Tibial artery (tissue), 4 donors: ENCODE results near the gene MAST3.

Experiments
- DNase-seq, 2 donors: peaks; one replicate each; pipeline ENCODE4 v3.0.0-alpha.2; 2019
- H3K27ac ChIP-seq, 2 donors: fragments of 200-600 bp; sonication (generic) in 1 of 2; 1 replicate in 1 of 2; 2 replicates in 1 of 2; pipeline ENCODE4 v1.5.1; 2018 to 2019; ENCODE audit warnings: mild to moderate bottlenecking in 1 of 2
- H3K27me3 ChIP-seq, 2 donors: fragments of 200-600 bp; sonication (generic) in 1 of 2; one replicate each; pipeline versions ENCODE4 v1.5.1 to v1.6.0; 2016 to 2019
- H3K36me3 ChIP-seq, 3 donors: fragments of 200-600 bp; sonication (generic) in 2 of 3; one replicate each; pipeline ENCODE4 v1.5.1; 2016 to 2019; ENCODE audit warnings: mild to moderate bottlenecking in 2 of 3
- H3K4me1 ChIP-seq, 4 donors: fragments of 200-600 bp; sonication (generic) in 2 of 4; 1 replicate in 3 of 4; 2 replicates in 1 of 4; pipeline ENCODE4 v1.5.1; 2016 to 2019
- H3K4me3 ChIP-seq, 2 donors: fragments of 200-600 bp; sonication (generic) in 1 of 2; 1 replicate in 1 of 2; 2 replicates in 1 of 2; pipeline ENCODE4 v1.5.1; 2018 to 2019; ENCODE audit warnings: mild to moderate bottlenecking in 2 of 2
- H3K9me3 ChIP-seq, 3 donors: fragments of 200-600 bp; sonication (generic) in 1 of 3; one replicate each; pipeline ENCODE4 v1.5.1; 2016 to 2019
- CTCF ChIP-seq, 2 experiments: fragments of 200-600 bp in 1 of 2; fragments of 450-650 bp in 1 of 2; IDR thresholded peaks; one replicate each; pipeline ENCODE4 v1.5.1; 2017 to 2019; ENCODE audit warnings: antibody characterized with exemption in 2 of 2, mild to moderate bottlenecking in 1 of 2, moderate library complexity in 1 of 2
- intact Hi-C: fragments of 100-400 bp; cut with DNase I; formaldehyde crosslinking; loops from one replicate; pipeline ENCODE4 v1.15.0; 2023; ENCODE audit warnings: low total_unique reads

Gene MAST3

DNA sequence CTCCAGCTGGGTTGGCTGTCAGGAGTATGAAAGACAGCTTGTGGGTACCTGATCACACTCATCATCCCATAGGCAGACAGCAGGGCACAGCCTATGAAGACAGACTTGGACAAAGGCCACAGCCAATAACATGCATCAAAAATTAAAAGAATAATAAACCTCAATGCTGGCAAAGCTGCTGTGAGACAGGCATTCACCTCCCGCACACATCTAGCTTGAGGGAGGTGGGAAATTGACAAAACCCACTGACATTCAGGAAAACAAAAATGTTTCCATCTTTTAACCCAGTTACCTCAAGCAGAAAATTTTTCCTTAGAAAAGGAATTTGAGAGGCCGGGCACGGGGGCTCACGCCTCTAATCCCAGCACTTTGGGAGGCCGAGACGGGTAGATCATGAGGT lies 25.2 kb upstream of the MAST3 start:
- DNase-seq, result no peak
- TF ChIP-seq CTCF (IDR thresholded peaks at IDR 0.05), result no peak
- peaks cover 0 to 33% of the 10 kb centered on the region in 2 donors for H3K27me3 ChIP-seq
- no peaks in the 10 kb centered on the region for H3K36me3 ChIP-seq
- no peak overlapping the region for H3K27ac ChIP-seq
- intact Hi-C loops, result no loop called here
- H3K4me1 ChIP-seq, result no peaks in the 10 kb centered on the region
- H3K9me3 ChIP-seq, result no peaks in the 10 kb centered on the region
- no peak overlapping the region for H3K4me3 ChIP-seq

GRCh38 chr19:18073197-18073596 lies 24.4 kb upstream of the MAST3 start:
- TF ChIP-seq CTCF (IDR thresholded peaks at IDR 0.05), result no peak
- Histone ChIP-seq H3K4me3 (no peak overlapping the region), H3K27me3 (peaks cover 0 to 33% of the 10 kb centered on the region in 2 donors), H3K9me3 (no peaks in the 10 kb centered on the region), H3K27ac (no peak overlapping the region), H3K4me1 (no peaks in the 10 kb centered on the region), H3K36me3 (no peaks in the 10 kb centered on the region)
- no peak for DNase-seq
- intact Hi-C loops, result no loop called here

DNA sequence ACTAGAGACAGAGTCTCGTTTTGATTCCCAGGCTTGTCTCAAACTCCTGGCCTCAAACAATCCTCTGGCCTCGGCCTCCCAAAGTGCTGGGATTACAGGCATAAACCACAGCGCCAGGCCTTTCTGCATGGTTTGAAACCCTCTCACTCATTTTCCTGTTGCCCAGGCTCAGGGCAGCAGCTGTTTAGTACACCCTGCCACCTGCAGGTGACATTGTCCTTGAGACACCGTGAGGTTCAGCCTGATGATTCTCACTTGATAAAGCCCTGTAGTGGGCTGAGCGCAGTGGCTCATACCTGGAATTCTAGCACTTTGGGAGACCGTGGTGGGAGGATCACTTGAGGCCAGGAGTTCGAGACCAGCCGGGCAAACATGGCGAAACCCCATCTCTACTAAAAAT lies 23.4 kb upstream of the MAST3 start:
- intact Hi-C loops, result no loop called here
- no peaks in the 10 kb centered on the region for H3K4me1 ChIP-seq
- no peak overlapping the region for H3K27ac ChIP-seq

GRCh38 chr19:18083929-18084684 lies 13.5 kb upstream of the MAST3 start:
- Histone ChIP-seq H3K4me1 (no peaks in the 10 kb centered on the region), H3K9me3 (no peaks in the 10 kb centered on the region), H3K36me3 (no peaks in the 10 kb centered on the region), H3K4me3 (no peak overlapping the region), H3K27me3 (peaks cover 0 to 13% of the 10 kb centered on the region in 2 donors), H3K27ac (no peak overlapping the region)
- DNase-seq, result no peak
- intact Hi-C loops, result no loop called here
- no peak for TF ChIP-seq CTCF (IDR thresholded peaks at IDR 0.05)

More for the DNA sequence above, 23.4 kb upstream of the MAST3 start:
- Histone ChIP-seq H3K9me3 (no peaks in the 10 kb centered on the region), H3K36me3 (no peaks in the 10 kb centered on the region), H3K4me3 (no peak overlapping the region), H3K27me3 (peaks cover 0 to 33% of the 10 kb centered on the region in 2 donors)
- no peak for TF ChIP-seq CTCF (IDR thresholded peaks at IDR 0.05)
- DNase-seq, result no peak

DNA sequence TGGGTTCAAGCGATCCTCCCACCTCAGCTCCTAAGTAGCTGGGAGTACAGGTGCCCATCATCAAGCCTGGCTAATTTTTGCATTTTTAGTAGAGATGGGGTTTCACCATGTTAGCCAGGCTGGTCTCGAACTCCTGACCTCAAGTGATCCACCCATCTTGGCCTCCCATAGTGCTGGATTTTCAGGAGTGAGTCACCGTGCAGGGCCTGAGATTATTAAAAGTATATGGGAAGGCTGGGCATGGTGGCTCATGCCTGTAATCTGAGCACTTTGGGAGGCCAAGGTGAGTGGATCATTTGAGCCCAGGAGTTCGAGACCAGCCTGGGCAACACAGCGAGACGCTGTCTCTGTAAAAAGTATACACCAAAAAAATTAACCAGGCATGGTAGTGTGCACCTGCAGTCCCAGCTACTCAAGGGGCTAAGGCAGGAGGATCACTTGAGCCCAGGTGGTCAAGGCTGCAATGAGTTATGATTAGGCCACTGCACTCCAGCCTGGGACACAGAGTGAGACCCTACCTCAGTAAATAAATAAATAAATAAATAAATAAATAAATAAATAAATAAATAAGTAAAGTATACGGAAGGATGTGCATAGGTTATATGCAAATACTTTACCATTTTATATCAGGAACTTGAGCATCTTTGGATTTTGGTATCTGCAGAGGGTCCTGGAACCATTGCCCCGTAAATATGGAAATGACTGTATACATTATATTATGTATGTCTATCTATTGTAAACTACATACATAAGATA lies 11.7 kb upstream of the MAST3 start:
- Histone ChIP-seq H3K4me1 (peaks cover 0 to 8% (median 4%) of the 10 kb centered on the region in 4 donors), H3K36me3 (no peaks in the 10 kb centered on the region), H3K9me3 (no peaks in the 10 kb centered on the region), H3K27me3 (peaks cover 0 to 13% of the 10 kb centered on the region in 2 donors), H3K27ac (no peak overlapping the region), H3K4me3 (no peak overlapping the region)
- DNase-seq, result no peak
- TF ChIP-seq CTCF (IDR thresholded peaks at IDR 0.05), result no peak
- intact Hi-C loops, result no loop called here
